ENCODE data around the gene RHOU. TPM values are rescaled to one million over a fixed set of nuclear protein-coding genes. Genes with fewer than 3 reads are reported as not detected.

Gene RHOU
- total and polyA plus RNA-seq, 2 experiments from 2014 or later = 1.8 to 1.9 TPM

- no peak overlapping the region for H3K9ac ChIP-seq
- whole genome bisulfite sequencing, 2 experiments (ENCODE audit: low coverage in 1 of 2, low lambda C conversion rate in 2 of 2, missing lambda C conversion rate in 2 of 2) = 79 to 80% methylated on average over 6 of the region's 6 CpGs
- no peaks in the 10 kb centered on the region for H3K36me3 ChIP-seq (ENCODE audit: low read depth)
- H3F3A ChIP-seq (ENCODE audit: insufficient read depth) = no peaks in the 10 kb centered on the region
- TF ChIP-seq EZH2 (IDR thresholded peaks at IDR 0.05; ENCODE audit: insufficient read depth, poor library complexity, severe bottlenecking) (no peak), EZH2phosphoT487 (IDR thresholded peaks at IDR 0.05; ENCODE audit: insufficient read depth, low read depth) (no peak)
- H3K4me3 ChIP-seq = no peak overlapping the region
- no peaks in the 10 kb centered on the region for H3K9me3 ChIP-seq (ENCODE audit: low read depth)
- no peak overlapping the region for H3K27ac ChIP-seq
- no peaks in the 10 kb centered on the region for H3K9me2 ChIP-seq (ENCODE audit: insufficient read depth)
- no peaks in the 10 kb centered on the region for H3K79me2 ChIP-seq (ENCODE audit: insufficient read depth)
- peaks cover 11% of the 10 kb centered on the region for H3K27me3 ChIP-seq (replicated peaks; ENCODE audit: insufficient read depth)
- no peaks in the 10 kb centered on the region for H3K4me1 ChIP-seq (ENCODE audit: insufficient read depth)
- in situ Hi-C loops (cut with MboI) = no loop called here
- H3K4me2 ChIP-seq (ENCODE audit: unreplicated experiment) = no peak overlapping the region
- H4K20me1 ChIP-seq (ENCODE audit: insufficient read depth) = no peaks in the 10 kb centered on the region
- no peak for DNase-seq
- no peak overlapping the region for H2AFZ ChIP-seq
These were observed 9.1 kb downstream of the RHOU start for GRCh38 chr1:228744356-228744755.

GRCh38 chr1:228744918-228745317 is 9.6 kb downstream of the RHOU start:
- in situ Hi-C loops (cut with MboI) = no loop called here
- Histone ChIP-seq H3K27ac (no peak overlapping the region), H4K20me1 (ENCODE audit: insufficient read depth) (no peaks in the 10 kb centered on the region), H3K27me3 (replicated peaks; ENCODE audit: insufficient read depth) (peaks cover 11% of the 10 kb centered on the region), H3K4me1 (ENCODE audit: insufficient read depth) (no peaks in the 10 kb centered on the region), H3K9ac (no peak overlapping the region), H3K36me3 (ENCODE audit: low read depth) (no peaks in the 10 kb centered on the region), H3K4me2 (ENCODE audit: unreplicated experiment) (no peak overlapping the region), H3K4me3 (no peak overlapping the region), H3F3A (ENCODE audit: insufficient read depth) (no peaks in the 10 kb centered on the region), H3K9me2 (ENCODE audit: insufficient read depth) (no peaks in the 10 kb centered on the region), H2AFZ (no peak overlapping the region), H3K9me3 (ENCODE audit: low read depth) (no peaks in the 10 kb centered on the region), H3K79me2 (ENCODE audit: insufficient read depth) (no peaks in the 10 kb centered on the region)
- DNase-seq = no peak
- 95 to 96% methylated on average over 6 of the region's 6 CpGs for WGBS, 2 experiments (ENCODE audit: low coverage in 1 of 2, low lambda C conversion rate in 2 of 2, missing lambda C conversion rate in 2 of 2)
- TF ChIP-seq EZH2 (IDR thresholded peaks at IDR 0.05; ENCODE audit: insufficient read depth, poor library complexity, severe bottlenecking) (no peak), EZH2phosphoT487 (IDR thresholded peaks at IDR 0.05; ENCODE audit: insufficient read depth, low read depth) (no peak)

- Histone ChIP-seq H3K9ac (no peak overlapping the region), H3K27ac (no peak overlapping the region), H3K4me2 (ENCODE audit: unreplicated experiment) (no peak overlapping the region), H3K36me3 (ENCODE audit: low read depth) (no peaks in the 10 kb centered on the region), H3K9me2 (ENCODE audit: insufficient read depth) (no peaks in the 10 kb centered on the region), H3K27me3 (replicated peaks; ENCODE audit: insufficient read depth) (peaks cover 11% of the 10 kb centered on the region), H3K4me3 (no peak overlapping the region), H3K79me2 (ENCODE audit: insufficient read depth) (no peaks in the 10 kb centered on the region), H2AFZ (no peak overlapping the region), H3K4me1 (ENCODE audit: insufficient read depth) (no peaks in the 10 kb centered on the region), H3K9me3 (ENCODE audit: low read depth) (no peaks in the 10 kb centered on the region), H4K20me1 (ENCODE audit: insufficient read depth) (no peaks in the 10 kb centered on the region), H3F3A (ENCODE audit: insufficient read depth) (no peaks in the 10 kb centered on the region)
- 96 to 99% methylated on average over 4 of the region's 4 CpGs for WGBS, 2 experiments (ENCODE audit: low coverage in 1 of 2, low lambda C conversion rate in 2 of 2, missing lambda C conversion rate in 2 of 2)
- TF ChIP-seq EZH2 (IDR thresholded peaks at IDR 0.05; ENCODE audit: insufficient read depth, poor library complexity, severe bottlenecking) (no peak), EZH2phosphoT487 (IDR thresholded peaks at IDR 0.05; ENCODE audit: insufficient read depth, low read depth) (no peak)
- DNase-seq = no peak
- in situ Hi-C loops (cut with MboI) = no loop called here
These were observed 10.2 kb downstream of the RHOU start for GRCh38 chr1:228745497-228745896.

GRCh38 chr1:228747301-228747935 is 12.1 kb downstream of the RHOU start:
- no peak for DNase-seq
- Histone ChIP-seq H3K9me2 (ENCODE audit: insufficient read depth) (no peaks in the 10 kb centered on the region), H3K79me2 (ENCODE audit: insufficient read depth) (no peaks in the 10 kb centered on the region), H3K9ac (no peak overlapping the region), H3K4me3 (no peak overlapping the region), H3K4me1 (ENCODE audit: insufficient read depth) (no peaks in the 10 kb centered on the region), H3K27ac (no peak overlapping the region), H4K20me1 (ENCODE audit: insufficient read depth) (no peaks in the 10 kb centered on the region), H3F3A (ENCODE audit: insufficient read depth) (no peaks in the 10 kb centered on the region), H3K27me3 (replicated peaks; ENCODE audit: insufficient read depth) (peaks cover 14% of the 10 kb centered on the region), H3K4me2 (ENCODE audit: unreplicated experiment) (no peak overlapping the region), H3K9me3 (ENCODE audit: low read depth) (no peaks in the 10 kb centered on the region), H3K36me3 (ENCODE audit: low read depth) (no peaks in the 10 kb centered on the region), H2AFZ (no peak overlapping the region)
- in situ Hi-C loops (cut with MboI) = no loop called here
- WGBS, 2 experiments (ENCODE audit: low coverage in 1 of 2, low lambda C conversion rate in 2 of 2, missing lambda C conversion rate in 2 of 2) = 72 to 77% methylated on average over 3 of the region's 3 CpGs
- TF ChIP-seq EZH2phosphoT487 (IDR thresholded peaks at IDR 0.05; ENCODE audit: insufficient read depth, low read depth) = no peak
- TF ChIP-seq EZH2 (IDR thresholded peaks at IDR 0.05; ENCODE audit: insufficient read depth, poor library complexity, severe bottlenecking) = no peak
